Measurements from ENCODE around the gene ISLR. TPM values are rescaled to one million over a fixed set of nuclear protein-coding genes. Genes with fewer than 3 reads are reported as not detected.

The ISLR gene
- total and polyA plus RNA-seq, 4 donors = 2.4 to 4.2 (median 3.5) TPM

DNA sequence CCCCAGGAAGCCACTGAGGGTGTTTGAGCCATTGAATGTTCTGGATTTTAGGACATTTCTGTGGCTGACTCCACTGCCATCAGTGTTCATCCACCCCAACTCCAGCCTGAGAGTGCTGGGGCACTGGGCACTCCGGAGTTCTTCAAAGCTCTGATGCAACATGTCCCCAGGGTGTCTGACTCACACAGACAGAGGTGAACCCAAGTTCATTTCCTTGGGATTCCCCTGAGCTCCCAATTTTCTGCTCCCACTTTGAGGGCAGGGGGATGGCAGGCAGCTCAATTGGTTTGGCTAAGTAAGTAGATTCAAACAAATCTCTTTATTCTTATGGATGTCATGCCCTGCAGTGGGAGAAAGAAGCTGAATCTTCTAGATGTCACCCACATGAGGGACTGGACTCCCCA is 26.9 kb downstream of the ISLR start:
- 34% methylated on average over 1 of the region's 1 CpG for WGBS

DNA sequence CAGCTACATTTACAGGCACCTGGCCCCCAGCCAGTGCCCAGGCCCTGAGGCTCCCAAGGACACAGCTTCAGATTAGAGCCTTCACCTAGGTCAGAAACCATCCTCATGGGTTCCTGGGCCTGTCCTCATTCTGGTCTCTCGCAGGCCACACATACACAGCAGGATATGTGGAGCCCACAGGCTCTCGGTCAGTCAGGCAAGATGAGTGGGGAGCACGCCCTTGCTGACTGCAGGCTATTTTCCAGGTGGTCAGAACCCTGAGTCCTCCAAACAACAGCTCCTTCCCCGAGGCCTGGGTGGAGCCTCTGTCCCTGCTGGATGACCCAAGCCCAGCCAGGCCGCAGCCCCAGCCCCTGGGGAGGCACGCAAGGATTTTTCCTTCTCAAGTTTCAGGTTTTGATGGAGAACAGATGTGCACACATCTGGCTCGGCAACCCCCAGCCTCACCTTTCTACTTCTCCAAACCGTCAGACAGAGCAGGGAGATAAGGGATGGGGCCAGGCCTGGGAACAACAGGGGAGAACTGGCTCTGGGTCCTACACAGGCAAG is 27.4 kb downstream of the ISLR start:
- H3K4me1 ChIP-seq (ENCODE audit: control insufficient read depth in 4 of 4, insufficient read depth in 4 of 4, low read length in 3 of 4) = no peaks in the 10 kb centered on the region
- no peak for DNase-seq (ENCODE audit: low spot score)
- H3K9ac ChIP-seq (ENCODE audit: low read depth in 1 of 2, low read length in 2 of 2) = no peak overlapping the region
- WGBS = 87% methylated on average over 8 of the region's 8 CpGs
- no peaks in the 10 kb centered on the region for H3K36me3 ChIP-seq (ENCODE audit: control insufficient read depth in 4 of 4, insufficient read depth in 3 of 4, low read depth in 1 of 4, low read length in 3 of 4)
- peaks cover 0 to 6% (median 3%) of the 10 kb centered on the region in 4 donors for H3K27me3 ChIP-seq (ENCODE audit: control insufficient read depth in 4 of 4, insufficient read depth in 4 of 4, low read length in 3 of 4)
- H3K9me3 ChIP-seq (ENCODE audit: control insufficient read depth in 4 of 4, low read length in 3 of 4) = no peaks in the 10 kb centered on the region
- no peak overlapping the region for H3K4me3 ChIP-seq (ENCODE audit: low read depth in 1 of 3, low read length in 3 of 3)
- TF ChIP-seq, protein P1, sequence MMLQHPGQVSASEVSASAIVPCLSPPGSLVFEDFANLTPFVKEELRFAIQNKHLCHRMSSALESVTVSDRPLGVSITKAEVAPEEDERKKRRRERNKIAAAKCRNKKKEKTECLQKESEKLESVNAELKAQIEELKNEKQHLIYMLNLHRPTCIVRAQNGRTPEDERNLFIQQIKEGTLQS (IDR thresholded peaks at IDR 0.05) = no peak
- no peak for TF ChIP-seq FOXA1 (IDR thresholded peaks at IDR 0.05)
- H3K27ac ChIP-seq (ENCODE audit: low read depth in 1 of 2, low read length in 2 of 2) = no peak overlapping the region

More for the DNA sequence above, 26.9 kb downstream of the ISLR start:
- Histone ChIP-seq H3K4me1 (ENCODE audit: control insufficient read depth in 4 of 4, insufficient read depth in 4 of 4, low read length in 3 of 4) (no peaks in the 10 kb centered on the region), H3K4me3 (ENCODE audit: low read depth in 1 of 3, low read length in 3 of 3) (no peak overlapping the region), H3K36me3 (ENCODE audit: control insufficient read depth in 4 of 4, insufficient read depth in 3 of 4, low read depth in 1 of 4, low read length in 3 of 4) (no peaks in the 10 kb centered on the region), H3K27ac (ENCODE audit: low read depth in 1 of 2, low read length in 2 of 2) (no peak overlapping the region), H3K27me3 (ENCODE audit: control insufficient read depth in 4 of 4, insufficient read depth in 4 of 4, low read length in 3 of 4) (peaks cover 0 to 6% (median 3%) of the 10 kb centered on the region in 4 donors), H3K9me3 (ENCODE audit: control insufficient read depth in 4 of 4, low read length in 3 of 4) (no peaks in the 10 kb centered on the region), H3K9ac (ENCODE audit: low read depth in 1 of 2, low read length in 2 of 2) (no peak overlapping the region)
- no peak for TF ChIP-seq SP1 (IDR thresholded peaks at IDR 0.05)
- TF ChIP-seq NR2F2 (IDR thresholded peaks at IDR 0.05) = no peak
- TF ChIP-seq, protein P1 (IDR thresholded peaks at IDR 0.05) = no peak
- TF ChIP-seq, protein P2, sequence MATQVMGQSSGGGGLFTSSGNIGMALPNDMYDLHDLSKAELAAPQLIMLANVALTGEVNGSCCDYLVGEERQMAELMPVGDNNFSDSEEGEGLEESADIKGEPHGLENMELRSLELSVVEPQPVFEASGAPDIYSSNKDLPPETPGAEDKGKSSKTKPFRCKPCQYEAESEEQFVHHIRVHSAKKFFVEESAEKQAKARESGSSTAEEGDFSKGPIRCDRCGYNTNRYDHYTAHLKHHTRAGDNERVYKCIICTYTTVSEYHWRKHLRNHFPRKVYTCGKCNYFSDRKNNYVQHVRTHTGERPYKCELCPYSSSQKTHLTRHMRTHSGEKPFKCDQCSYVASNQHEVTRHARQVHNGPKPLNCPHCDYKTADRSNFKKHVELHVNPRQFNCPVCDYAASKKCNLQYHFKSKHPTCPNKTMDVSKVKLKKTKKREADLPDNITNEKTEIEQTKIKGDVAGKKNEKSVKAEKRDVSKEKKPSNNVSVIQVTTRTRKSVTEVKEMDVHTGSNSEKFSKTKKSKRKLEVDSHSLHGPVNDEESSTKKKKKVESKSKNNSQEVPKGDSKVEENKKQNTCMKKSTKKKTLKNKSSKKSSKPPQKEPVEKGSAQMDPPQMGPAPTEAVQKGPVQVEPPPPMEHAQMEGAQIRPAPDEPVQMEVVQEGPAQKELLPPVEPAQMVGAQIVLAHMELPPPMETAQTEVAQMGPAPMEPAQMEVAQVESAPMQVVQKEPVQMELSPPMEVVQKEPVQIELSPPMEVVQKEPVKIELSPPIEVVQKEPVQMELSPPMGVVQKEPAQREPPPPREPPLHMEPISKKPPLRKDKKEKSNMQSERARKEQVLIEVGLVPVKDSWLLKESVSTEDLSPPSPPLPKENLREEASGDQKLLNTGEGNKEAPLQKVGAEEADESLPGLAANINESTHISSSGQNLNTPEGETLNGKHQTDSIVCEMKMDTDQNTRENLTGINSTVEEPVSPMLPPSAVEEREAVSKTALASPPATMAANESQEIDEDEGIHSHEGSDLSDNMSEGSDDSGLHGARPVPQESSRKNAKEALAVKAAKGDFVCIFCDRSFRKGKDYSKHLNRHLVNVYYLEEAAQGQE (IDR thresholded peaks at IDR 0.05) = no peak
- TF ChIP-seq RAD21 (IDR thresholded peaks at IDR 0.05) = no peak
- no peak for TF ChIP-seq FOXA1 (IDR thresholded peaks at IDR 0.05)
- TF ChIP-seq HNF4G (IDR thresholded peaks at IDR 0.05) = no peak
- TF ChIP-seq, protein P3, sequence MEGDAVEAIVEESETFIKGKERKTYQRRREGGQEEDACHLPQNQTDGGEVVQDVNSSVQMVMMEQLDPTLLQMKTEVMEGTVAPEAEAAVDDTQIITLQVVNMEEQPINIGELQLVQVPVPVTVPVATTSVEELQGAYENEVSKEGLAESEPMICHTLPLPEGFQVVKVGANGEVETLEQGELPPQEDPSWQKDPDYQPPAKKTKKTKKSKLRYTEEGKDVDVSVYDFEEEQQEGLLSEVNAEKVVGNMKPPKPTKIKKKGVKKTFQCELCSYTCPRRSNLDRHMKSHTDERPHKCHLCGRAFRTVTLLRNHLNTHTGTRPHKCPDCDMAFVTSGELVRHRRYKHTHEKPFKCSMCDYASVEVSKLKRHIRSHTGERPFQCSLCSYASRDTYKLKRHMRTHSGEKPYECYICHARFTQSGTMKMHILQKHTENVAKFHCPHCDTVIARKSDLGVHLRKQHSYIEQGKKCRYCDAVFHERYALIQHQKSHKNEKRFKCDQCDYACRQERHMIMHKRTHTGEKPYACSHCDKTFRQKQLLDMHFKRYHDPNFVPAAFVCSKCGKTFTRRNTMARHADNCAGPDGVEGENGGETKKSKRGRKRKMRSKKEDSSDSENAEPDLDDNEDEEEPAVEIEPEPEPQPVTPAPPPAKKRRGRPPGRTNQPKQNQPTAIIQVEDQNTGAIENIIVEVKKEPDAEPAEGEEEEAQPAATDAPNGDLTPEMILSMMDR (IDR thresholded peaks at IDR 0.05; ENCODE audit: low read depth, low read length, missing input control) = no peak
- TF ChIP-seq, protein P4, sequence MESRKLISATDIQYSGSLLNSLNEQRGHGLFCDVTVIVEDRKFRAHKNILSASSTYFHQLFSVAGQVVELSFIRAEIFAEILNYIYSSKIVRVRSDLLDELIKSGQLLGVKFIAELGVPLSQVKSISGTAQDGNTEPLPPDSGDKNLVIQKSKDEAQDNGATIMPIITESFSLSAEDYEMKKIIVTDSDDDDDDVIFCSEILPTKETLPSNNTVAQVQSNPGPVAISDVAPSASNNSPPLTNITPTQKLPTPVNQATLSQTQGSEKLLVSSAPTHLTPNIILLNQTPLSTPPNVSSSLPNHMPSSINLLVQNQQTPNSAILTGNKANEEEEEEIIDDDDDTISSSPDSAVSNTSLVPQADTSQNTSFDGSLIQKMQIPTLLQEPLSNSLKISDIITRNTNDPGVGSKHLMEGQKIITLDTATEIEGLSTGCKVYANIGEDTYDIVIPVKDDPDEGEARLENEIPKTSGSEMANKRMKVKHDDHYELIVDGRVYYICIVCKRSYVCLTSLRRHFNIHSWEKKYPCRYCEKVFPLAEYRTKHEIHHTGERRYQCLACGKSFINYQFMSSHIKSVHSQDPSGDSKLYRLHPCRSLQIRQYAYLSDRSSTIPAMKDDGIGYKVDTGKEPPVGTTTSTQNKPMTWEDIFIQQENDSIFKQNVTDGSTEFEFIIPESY (IDR thresholded peaks at IDR 0.05) = no peak
- no peak for TF ChIP-seq JUND (IDR thresholded peaks at IDR 0.05)
- TF ChIP-seq, protein P5, sequence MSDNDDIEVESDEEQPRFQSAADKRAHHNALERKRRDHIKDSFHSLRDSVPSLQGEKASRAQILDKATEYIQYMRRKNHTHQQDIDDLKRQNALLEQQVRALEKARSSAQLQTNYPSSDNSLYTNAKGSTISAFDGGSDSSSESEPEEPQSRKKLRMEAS (IDR thresholded peaks at IDR 0.05) = no peak
- no peak for TF ChIP-seq TAF1 (conservative IDR thresholded peaks at IDR 0.05)
- TF ChIP-seq HNF4A (conservative IDR thresholded peaks at IDR 0.05) = no peak
- DNase-seq (ENCODE audit: low spot score) = no peak
